Activated effector memory CD4-positive, alpha-beta T cell treated with anti-CD3 and anti-CD28 coated beads, Interleukin-2, amount 50 U/mL, for 16 hours (primary cell): ENCODE data around the gene PRR5L.

Source experiments
- DNase-seq: peaks from one replicate; pipeline ENCODE4 v3.0.0-alpha.2; 2020

The PRR5L gene

DNA sequence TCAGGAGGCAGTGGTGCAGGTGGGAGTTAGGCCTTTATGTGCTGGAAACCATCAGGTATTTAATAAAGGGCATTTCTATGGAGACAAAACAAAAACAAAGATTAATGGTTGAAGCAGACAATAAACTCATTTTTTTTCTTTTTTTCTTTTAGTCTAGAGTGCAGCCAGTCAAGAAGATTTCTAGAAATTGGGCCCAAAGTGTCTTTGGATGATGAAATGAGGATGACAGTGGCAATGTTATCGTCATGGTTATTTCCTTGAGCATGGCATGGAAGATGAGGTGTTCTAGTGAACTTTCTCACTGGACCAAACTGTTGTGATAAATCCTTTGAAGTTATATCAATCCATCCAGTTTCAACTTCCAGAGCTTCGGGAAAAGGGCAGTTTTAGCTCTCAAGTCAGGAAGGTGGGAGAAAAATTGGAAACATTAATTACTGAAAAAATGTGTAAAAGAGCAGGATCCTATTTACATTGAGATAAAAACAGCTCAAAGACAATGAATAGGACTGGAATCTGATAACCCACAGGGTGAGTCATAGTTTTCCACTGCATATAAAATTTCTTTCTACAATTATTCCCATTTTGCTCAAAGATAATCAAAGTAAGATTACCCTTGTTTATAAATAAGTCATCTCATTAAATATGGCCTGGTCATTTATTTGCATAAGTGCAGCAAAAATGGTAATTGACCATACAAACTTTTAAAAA is 33.0 kb downstream of the PRR5L start:
- DNase-seq, result no peak

DNA sequence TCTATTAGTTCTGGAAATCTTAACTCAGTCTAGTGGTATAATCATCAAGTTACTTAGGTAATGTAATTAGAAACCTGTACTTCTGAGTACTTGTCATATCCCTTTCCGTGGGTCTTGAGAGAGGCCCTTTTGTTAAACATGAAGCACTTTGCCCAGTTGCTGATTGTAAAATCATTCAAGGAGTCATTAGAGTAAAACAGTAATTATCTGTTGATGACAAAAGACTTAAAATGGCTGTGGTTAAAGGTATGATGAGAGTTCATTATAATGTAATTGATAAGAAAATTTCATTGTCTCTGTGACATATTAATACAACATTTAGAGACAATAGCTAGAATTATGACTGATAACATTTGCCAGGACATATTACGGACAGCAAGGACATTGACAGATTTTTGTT is 34.3 kb downstream of the PRR5L start:
- no peak for DNase-seq

DNA sequence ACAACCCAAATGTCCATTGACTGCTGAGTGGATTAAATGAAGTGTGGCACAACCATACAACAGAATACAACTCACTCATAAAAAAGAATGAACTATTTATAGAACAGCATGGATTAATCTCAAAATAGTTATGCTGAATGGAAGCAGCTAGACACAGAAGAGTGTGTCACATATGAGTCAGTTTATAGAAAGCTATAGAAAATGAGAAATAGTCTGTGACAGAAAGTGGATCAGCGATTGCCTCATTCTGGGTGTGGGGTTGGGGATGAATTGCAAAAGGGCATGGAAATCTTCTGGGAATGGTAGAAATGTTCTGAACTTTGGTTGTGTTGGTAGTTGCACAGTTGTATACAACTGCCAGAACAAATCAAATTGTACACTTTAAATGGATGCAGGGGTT is 37.4 kb downstream of the PRR5L start:
- no peak for DNase-seq

DNA sequence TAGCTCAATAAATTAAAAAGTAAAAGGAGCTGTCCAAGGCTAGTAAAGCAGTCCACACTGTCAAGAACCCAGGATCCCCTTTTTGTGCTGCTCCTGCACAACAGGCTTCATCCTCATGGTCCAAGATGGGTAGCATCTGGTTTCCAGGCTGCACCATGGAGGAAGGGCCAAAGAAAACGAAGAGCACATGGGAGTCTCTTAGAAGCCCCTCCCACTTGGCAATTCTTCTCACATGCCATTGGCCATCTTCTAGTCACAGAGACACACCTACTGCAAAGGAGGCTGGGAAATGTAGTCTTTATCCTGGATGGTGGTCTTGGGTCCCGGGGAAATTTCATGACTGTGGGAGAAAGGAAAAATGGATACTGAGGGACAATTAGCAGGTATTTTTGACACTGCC is 37.8 kb downstream of the PRR5L start:
- no peak for DNase-seq

DNA sequence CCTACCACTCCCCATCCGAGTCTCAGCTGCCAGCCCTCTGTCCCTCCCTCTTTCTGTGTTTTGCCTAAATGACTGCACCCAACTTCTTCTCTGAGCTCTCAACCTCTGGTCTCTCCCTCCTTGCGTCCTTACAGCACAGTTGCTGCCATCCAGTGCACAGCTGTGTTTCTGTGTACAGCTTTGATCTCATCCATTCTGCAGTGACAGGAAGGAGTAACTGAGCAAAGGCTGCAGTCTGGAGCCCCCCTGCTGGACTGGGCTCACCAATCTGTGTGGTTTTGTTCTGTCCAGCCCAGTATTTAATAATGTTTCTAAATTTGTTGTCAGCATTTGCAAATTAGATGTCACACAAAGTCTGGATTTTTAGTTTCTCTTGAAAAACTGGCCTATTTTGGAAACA is 43.8 kb downstream of the PRR5L start:
- DNase-seq, result no peak

DNA sequence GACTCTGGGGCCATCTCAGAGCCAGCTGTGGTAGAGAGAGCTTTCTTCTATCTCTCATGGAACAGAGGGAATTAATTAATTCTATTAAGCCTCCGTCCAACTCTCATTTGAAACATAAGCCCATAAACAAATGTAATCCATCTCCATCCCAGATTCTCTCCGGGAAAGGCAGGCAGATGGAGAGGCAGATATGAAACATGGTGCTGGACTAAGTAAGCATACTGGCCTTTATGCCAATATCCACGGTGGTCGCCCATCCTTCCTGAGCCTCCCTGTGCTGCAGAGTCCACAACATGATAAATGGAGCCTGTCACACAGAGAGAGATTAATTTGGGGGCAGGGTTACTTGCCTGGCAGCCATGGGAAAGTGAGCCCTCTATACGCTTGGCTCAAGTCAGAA is 44.8 kb downstream of the PRR5L start:
- DNase-seq, result no peak

DNA sequence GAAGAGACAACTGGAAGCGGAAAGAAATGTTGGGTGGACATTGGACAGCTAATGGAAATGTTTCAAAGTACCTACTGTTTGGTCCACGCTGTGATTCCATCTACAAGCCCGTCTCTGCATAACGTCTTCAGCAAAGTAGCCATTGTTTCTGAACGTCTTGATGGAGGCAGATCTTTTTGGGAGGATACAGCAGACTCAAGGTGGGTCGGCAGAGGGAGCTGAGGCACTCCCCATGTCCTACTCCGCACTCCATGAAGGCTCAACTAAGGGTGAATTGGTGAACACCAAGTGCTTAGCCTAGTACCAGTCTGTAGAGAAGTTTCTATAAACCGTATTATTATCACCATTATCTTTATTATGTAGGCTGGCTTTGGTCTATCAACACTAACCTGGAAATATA is 45.8 kb downstream of the PRR5L start:
- DNase-seq, result no peak

DNA sequence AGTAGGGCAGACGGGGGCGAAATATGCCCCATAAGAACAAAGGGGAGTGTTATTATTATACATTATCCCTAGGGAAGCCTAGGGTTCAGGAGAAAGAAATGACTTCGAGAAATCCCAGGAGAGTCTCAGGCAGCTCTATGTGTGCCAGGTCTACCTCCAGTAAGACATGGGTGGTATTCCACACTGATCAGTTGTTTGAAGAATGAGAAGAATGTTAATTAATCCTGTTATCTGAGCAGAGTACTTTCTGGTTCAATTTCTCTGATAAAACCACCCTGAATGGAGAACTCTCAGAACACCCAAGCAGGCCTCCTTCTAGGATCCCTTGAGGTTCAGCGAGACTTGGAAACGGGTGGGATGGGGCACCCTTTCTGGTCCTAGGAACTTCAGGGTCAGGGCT is 46.2 kb downstream of the PRR5L start:
- no peak for DNase-seq

DNA sequence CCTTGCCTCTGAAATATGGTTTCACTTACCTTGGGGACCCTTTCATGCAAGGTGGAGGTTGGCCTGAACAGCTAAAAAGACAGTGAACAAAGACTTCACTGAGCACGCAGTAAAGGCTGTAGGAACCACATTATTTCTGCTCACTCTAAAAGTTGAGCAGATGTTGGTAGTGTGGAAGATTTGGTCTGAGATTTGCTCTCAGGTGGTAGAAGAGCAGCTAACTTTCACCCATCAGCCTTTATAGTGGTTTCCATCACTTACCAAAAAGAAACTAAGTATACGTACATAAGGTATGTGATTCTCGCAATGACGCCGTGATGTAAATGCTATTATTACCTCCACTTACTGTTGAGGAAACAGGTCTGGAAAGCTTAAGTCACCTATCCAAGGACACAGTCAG is 47.3 kb downstream of the PRR5L start:
- no peak for DNase-seq

DNA sequence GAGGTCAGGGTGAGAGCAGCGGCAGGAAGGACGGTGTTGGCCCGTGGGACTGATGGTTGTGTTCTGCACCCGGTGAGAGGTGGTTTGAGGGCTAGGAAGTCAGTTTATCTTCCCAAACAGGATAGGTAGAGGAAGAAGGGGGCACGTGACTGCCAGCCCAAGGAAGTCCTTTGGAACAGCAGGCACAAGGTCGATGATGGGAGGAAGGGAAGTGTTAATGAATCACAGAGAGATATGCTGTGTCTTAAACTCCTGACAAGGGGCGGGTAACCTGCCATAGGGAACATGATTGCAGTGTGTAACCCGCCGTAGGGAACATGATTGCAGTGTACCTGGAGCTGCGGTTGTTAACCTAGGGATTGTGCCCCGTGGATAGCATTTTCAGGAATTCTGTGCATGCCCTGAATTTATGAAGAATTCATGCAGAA is 49.0 kb downstream of the PRR5L start:
- DNase-seq, result no peak

DNA sequence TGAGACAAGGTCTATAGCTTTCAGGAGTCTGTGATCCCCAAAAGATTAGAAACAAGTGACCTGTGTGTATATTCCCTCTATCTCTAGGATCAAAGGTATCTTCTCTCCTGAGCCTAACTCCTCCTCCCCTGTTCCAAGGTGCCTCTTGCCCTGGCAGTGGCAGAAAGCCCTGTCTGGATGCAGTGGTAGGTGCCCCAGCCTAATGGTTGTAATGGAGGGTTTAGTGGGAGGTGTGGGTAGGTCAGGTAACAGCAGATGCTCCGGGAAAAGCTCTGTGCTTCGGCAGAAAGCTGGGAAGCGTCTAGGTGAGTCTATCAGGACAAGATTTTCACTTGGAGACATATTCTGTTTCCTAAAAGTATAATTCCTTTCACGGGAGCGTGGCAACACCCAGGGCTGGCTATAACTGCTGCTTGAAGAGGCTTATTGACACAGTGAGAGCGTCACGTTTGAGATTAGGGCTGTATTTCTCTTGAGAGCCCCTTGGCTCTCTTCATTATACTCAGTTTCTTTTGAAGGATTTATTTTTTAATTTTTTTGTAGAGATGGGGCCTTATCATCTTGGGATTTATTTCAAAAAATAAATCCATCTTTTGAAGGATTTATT is 49.5 kb downstream of the PRR5L start:
- no peak for DNase-seq

DNA sequence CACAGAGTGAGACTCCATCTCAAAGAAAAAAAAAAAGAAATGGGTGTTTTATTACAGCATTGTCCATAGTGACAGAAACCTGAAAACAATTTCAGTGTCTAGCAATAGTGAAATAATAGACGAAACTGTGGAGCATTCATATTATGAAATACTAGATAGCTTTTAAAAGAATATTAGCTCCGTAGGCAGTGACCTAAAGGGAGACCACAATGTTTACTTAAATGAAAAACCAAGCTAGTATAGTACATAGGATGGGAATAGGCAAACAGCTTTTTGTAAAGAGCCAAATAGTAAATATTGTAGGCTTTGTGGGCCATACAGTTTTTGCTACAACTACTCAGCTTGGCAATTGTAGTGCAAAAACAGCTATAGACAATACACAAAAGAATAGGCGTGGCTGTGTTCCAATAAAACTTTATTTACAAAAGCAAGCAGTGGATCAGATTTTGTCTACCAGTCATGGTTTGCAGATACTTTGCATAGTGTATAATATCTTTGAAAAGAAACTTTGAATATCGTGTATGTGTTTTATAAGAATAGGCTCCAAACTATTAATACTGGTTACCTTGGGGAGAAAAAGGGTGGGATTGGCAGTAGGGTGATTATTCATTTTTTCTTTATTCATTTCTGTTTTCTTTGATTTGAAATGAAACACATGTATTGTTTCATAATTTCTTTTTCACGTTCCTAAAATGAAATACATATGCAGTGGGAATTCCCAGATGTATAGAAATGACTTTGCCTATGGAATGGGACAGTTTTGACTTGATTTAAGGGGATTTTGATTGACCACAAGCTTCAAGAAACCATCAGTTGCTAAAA is 50.7 kb downstream of the PRR5L start:
- DNase-seq, result no peak

DNA sequence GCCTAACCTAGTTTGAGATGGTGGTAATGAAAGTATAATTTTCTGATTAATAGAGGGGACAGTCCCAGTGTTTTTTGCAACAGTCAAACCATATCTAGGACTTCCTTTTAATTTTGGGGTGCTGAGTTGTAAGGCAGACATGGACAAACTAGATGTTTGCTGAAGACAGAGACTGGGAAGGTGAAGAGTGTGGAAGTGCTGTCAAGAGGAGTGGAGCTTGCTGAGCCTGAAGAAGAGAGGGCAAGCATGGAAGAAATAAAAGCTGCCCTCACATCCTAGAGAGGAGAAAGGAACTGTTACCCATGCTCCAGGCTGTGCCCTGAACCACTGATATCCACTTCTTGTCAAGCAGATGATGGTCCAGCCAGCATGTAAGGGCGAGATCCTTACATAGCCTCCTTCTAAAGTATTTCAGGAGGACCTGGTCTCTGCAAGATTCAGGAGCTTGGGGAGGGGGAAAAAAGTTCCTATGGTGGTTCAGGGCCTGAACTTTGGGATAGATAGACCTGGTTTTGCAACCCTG is 51.4 kb downstream of the PRR5L start:
- no peak for DNase-seq

DNA sequence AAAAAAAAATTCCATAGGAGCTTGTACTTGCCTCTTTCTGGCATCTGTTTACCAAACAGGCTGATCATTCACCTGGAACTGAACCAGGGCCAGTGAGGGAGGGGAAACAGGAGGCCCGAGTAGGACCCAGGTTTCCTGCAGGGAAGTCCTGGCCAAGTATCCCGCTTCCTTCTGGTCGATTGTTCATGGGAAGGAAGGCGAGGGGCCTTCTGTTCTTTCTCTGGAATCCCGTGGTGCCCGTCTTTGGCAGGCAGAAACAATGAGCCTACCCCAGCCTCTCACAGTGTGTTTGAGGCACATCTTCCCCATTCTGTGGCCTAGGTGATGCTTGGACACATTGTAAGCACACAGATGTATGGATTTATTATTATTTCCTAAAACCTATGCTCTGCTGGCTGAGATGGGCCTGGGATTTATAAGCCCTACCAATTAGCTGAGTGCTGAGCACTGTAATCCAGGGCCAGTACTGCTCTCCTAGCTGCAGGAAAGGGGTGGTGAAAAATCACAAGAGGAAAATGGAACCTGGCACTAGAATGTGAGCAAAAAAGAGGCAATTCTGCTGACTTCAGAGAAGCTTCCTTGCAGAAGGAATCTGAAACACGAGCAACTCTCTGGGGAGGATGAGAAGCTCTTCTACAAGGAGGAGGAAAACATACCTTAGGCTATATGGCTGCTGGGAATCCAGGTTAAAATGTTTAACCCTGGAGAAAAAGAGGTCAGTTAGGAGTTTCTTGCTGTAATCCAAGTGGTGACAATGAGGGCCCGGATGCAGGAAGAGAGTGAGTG is 53.5 kb downstream of the PRR5L start:
- no peak for DNase-seq

DNA sequence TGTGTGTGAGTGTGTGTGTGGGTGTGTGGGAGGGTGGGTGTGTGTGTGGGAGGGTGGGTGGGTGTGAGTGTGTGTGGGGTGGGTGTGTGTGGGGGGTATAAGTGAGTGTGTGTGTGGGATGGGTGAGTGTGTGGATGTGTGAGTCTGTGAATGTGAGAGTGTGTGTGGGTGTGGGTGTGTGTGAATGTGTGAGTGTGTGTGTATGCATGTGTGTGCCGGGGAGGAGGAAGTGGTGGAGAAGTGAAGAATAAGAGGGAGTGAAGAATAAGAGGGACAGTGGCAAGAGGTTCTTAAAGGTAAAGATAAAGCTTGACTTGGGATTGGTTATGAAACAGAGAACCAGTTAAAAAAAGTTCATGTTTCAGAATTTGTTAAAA is 54.0 kb downstream of the PRR5L start:
- DNase-seq, result no peak

DNA sequence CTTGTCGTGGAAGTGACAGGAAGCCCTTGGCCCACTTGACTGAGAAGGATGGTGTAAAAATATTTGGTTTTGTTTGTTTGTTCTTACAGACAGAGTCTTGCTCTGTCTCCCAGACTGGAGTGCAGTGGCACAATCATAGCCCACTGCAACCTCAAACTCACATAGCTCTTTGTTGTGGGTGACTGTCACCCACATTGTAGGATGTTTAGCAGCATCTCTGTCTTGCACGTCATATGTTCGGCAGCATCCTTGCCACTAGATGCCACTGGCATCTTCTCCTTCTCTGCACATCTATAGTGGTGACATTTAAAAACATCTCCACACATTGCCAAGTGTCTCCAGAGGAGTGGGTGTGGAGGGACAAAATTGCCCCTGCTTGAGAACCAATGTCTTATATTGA is 56.8 kb downstream of the PRR5L start:
- DNase-seq, result peak; percentile 78

DNA sequence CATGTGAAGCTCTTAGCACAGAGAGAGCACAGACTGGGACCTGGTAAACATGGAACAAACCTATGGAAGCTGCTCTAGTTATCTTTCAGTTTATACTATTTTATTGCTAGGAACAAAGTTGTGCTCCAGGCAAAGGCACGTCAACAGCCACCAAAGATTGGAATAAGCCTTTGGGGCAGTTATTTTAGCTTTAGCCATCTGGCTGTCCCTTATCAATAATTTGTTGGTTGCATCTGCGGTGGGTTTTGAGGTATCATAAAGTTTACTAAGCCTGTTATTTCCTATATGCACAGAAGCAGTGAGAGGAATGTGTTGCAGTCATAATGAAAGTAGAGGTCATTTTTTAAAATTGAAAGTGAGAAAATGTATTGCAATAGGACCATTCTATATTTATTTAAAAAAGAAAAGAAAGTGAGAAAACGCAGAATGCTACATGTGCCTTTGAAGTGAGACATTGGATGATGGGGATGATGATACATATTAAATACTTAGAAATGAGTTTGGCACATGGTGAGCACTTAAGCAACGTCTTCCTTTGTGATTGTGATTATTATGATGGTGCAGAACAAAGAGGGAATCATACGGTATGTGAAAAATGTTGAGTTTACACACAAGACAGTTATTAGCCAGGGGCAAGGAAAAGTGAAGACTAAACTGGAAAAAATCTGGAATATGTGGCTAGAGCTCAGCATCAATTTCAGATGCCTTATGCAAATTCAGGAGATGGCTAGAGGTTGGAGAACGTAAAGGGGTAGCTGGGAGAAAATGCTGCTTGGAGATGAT is 58.3 kb downstream of the PRR5L start:
- DNase-seq, result no peak

DNA sequence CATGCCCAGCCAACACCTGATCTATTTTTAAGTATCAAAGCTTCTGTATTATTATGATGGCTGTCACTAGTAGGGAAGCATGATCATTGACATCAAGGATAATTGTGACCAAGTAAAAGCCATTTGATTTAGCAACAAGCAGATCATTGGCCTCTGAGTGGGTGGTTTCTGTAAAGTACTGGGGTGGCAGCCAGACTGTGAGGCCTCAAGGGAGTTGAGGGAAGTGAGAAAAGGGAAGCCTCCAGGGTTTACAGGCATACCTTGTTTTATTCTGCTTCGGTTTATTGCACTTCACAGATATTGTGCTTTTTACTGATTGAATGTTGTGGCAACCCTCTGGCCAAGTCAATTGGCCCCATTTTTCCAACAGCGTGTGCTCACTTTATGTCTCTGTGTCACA is 60.1 kb downstream of the PRR5L start:
- no peak for DNase-seq

DNA sequence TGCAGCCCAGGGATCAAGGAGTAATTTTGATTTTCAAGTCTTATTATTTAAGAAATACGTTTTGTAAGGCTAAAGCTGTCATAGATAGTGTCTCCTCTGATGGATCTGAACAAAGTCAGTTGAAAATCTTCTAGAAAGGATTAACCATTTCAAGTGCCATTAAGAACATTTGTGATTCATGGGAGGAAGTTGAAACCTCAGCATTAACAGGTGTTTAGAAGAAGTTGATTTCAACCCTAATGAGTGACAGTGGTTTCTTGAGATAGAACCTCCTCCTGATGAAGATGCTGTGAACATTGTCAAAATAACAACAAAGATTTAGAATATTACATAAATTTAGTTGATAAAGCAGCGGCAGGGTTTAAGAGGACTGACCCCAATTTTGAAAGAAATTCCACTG is 61.7 kb downstream of the PRR5L start:
- no peak for DNase-seq

DNA sequence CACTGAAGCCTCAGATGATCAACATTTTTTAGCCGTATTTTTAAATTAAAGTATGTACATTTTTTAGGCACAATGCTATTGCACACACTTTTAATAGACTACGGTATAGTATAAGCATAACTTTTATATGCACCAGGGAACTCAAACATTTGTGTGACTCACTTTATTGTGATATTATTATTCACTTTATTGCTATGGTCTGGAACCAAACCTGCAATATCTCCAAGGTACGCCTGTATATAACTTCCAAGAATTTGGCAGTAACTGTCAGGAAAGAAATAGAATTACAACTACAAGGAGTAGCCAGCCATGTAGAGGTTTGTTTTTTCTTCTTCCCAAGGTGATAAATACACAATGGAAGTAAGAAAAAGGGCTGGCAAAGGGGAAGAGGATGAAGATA is 62.3 kb downstream of the PRR5L start:
- no peak for DNase-seq

DNA sequence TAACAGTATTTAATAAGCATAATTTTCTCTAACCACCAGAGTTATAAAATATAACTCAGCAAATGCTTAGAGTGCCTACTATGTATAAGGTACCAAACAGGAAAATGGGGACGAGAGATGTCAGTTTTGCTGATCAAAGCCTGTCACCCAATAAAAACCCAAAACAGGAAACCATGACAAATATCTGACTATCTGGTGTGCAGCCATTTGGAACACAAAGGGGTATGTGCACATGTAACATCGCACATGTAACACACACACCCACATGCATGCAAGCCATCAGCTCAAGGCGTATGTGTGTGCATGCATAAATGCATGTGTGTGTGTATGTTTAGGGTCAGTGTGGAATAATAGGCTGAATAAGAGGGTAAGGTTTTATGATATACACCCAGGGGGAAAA is 64.2 kb downstream of the PRR5L start:
- no peak for DNase-seq

DNA sequence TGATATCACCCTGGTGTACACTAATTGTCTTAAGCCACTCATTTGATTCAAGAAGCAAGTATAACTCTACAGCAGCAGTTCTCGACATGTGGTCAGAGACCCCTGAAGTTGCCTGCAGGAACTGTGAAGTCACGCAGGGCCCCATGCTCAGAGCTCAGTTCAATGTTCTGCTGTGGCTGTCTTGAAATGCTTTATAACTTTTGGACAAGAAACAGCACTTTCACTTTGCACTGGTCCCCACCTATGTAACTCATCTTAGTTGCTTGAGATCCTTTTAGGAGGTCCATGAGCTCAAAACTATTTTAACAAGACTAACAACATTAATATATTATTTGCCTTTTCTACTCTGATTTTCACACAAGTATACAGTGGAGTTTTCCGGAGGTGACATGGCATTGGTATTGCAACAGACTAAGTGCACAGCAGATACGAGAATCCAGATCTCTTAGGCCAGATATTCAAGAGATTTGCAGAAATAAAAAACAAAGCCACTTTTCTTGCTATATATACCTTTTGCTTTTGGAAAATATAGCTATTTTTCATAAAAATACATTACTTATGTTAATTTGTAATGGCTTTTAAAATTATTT is 64.8 kb downstream of the PRR5L start:
- no peak for DNase-seq
